Measurements from ENCODE around the gene PLCD1. TPM values are rescaled to one million over a fixed set of nuclear protein-coding genes. Genes with fewer than 3 reads are reported as not detected.

The PLCD1 gene
- total RNA-seq, 1 experiment from 2014 or later: 27.1 TPM

DNA sequence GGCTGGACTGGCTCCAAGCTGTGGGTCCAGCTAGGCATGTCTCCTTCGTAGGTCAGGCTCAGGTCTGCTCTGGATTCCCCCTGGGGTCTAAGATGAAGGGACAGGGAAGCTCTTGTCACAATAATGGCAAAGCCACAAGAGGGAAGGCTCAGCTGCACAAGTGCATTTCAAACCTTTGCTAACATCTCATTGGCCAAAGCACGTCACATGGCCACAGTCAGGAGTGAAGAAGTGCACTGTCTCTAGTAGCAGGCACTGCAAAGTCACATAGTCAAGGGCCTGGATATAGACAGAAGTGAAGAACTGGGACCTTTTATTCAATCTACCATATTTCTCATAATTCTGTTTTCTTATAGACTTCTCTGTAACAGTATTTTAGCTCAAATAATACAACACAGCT, 29.7 kb upstream of the PLCD1 start:
- no peaks in the 10 kb centered on the region for H3K4me1 ChIP-seq (ENCODE audit: insufficient read depth, low read length)
- H3K18ac ChIP-seq (ENCODE audit: insufficient read length, low read depth, low read length): no peak overlapping the region
- no peak overlapping the region for H2AK5ac ChIP-seq (ENCODE audit: insufficient read length, low read length)
- H3K56ac ChIP-seq (ENCODE audit: insufficient read length, low read depth, low read length): no peak overlapping the region
- Mint-ChIP-seq H3K36me3 (ENCODE audit: insufficient read depth in 1 of 3, low read depth in 3 of 3) (peaks cover 0 to 7% (median 0%) of the 10 kb centered on the region in 3 experiments; a peak in 3 of 7 replicates), H3K27ac (peak overlapping the region in 1 of 3 experiments; percentile 44; a peak in 1 of 7 replicates), H3K4me3 (no peak overlapping the region), H3K9me3 (peaks cover 8 to 9% of the 10 kb centered on the region in 2 experiments; a peak in 3 of 5 replicates), H3K4me1 (no peaks in the 10 kb centered on the region), H3K27me3 (ENCODE audit: low read depth) (peaks cover 5% of the 10 kb centered on the region)
- H2BK120ac ChIP-seq (ENCODE audit: low read depth, low read length, poor library complexity, severe bottlenecking): no peak overlapping the region
- no peak for DNase-seq
- H3K23me2 ChIP-seq (ENCODE audit: insufficient read length, low read depth, low read length, poor library complexity, severe bottlenecking): no peaks in the 10 kb centered on the region
- no CpG with 5 or more reads among the region's 2 CpGs for WGBS (ENCODE audit: extremely low coverage, insufficient read length, low lambda C conversion rate)
- H3K4me2 ChIP-seq (ENCODE audit: insufficient read depth, insufficient read length, low read length): no peak overlapping the region
- no peaks in the 10 kb centered on the region for H3K79me1 ChIP-seq (ENCODE audit: insufficient read depth, low read depth, low read length, poor library complexity, severe bottlenecking)
- H3K79me2 ChIP-seq (ENCODE audit: insufficient read depth, low read length): no peaks in the 10 kb centered on the region
- H4K91ac ChIP-seq (ENCODE audit: insufficient read length, low read depth, low read length): no peak overlapping the region
- no peak overlapping the region for H3K4ac ChIP-seq (ENCODE audit: low read depth, low read length)
- no peak overlapping the region for H3K27ac ChIP-seq (ENCODE audit: insufficient read length, low read depth, low read length)
- H2BK15ac ChIP-seq (ENCODE audit: low read depth, low read length): no peak overlapping the region
- no peak overlapping the region for H3K9ac ChIP-seq (ENCODE audit: extremely low read depth, insufficient read length, low read length)
- H3K23ac ChIP-seq (ENCODE audit: insufficient read length, low read depth, low read length): no peak overlapping the region
- no peaks in the 10 kb centered on the region for H3K27me3 ChIP-seq (ENCODE audit: insufficient read depth, low read length)
- no peak overlapping the region for H3T11ph ChIP-seq (ENCODE audit: low read length)
- TF ChIP-seq, protein P1, sequence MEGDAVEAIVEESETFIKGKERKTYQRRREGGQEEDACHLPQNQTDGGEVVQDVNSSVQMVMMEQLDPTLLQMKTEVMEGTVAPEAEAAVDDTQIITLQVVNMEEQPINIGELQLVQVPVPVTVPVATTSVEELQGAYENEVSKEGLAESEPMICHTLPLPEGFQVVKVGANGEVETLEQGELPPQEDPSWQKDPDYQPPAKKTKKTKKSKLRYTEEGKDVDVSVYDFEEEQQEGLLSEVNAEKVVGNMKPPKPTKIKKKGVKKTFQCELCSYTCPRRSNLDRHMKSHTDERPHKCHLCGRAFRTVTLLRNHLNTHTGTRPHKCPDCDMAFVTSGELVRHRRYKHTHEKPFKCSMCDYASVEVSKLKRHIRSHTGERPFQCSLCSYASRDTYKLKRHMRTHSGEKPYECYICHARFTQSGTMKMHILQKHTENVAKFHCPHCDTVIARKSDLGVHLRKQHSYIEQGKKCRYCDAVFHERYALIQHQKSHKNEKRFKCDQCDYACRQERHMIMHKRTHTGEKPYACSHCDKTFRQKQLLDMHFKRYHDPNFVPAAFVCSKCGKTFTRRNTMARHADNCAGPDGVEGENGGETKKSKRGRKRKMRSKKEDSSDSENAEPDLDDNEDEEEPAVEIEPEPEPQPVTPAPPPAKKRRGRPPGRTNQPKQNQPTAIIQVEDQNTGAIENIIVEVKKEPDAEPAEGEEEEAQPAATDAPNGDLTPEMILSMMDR (conservative IDR thresholded peaks at IDR 0.05): no peak
- H2BK20ac ChIP-seq (ENCODE audit: low read depth, low read length, poor library complexity, severe bottlenecking): no peak overlapping the region
- no peak overlapping the region for H2AFZ ChIP-seq (ENCODE audit: low read length)
- no peaks in the 10 kb centered on the region for H4K20me1 ChIP-seq (ENCODE audit: control insufficient read depth, insufficient read depth, insufficient read length)
- no peak overlapping the region for H2BK5ac ChIP-seq (ENCODE audit: insufficient read length, low read length)
- no peak overlapping the region for H4K8ac ChIP-seq (replicated peaks; ENCODE audit: insufficient read length, low read depth, low read length)
- H2BK12ac ChIP-seq (ENCODE audit: insufficient read length, low read depth, low read length): no peak overlapping the region
- H4K5ac ChIP-seq (ENCODE audit: insufficient read length, low read depth, low read length): no peak overlapping the region
- H3K14ac ChIP-seq (ENCODE audit: insufficient read depth, low read length): no peak overlapping the region
- H3K9me3 ChIP-seq (ENCODE audit: control insufficient read depth, low read depth, low read length): no peaks in the 10 kb centered on the region

Data from H9 (cell line).